HS-5 (cell line): ENCODE results near the gene ARHGEF16.

Experiments used
- DNase-seq: peaks from one replicate; pipeline ENCODE4 v3.0.0-alpha.2; 2012; ENCODE audit warnings: low read depth

ARHGEF16 gene

DNA sequence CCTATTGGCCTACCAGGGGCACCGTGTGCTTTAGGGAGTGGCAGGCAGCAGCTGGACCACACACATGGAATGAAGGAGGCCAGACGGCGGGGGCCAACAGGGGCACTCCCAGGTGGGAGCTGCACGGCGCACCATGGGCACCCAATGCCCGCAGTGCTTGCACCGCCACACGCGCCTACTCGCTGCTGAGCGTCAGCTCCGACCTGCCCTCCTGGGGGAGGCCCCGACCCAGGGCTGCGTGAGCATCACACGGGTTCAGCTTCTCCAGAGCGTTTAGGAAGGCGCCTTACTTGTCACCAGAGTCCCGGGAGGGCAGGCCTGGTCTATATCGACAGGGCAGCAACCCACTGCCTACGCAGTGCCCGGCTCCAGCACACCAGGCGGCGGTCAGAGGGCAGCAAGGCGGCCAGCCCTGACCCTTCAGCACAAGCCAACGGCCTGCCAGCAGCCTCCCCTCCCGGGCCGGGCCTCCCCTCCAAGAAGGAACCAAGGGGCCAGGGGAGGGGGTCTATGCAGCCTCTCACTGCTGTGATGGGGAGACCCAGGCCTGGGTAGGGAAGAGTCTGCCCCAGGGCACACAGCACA is 64.9 kb downstream of the ARHGEF16 start:
- no peak for DNase-seq

DNA sequence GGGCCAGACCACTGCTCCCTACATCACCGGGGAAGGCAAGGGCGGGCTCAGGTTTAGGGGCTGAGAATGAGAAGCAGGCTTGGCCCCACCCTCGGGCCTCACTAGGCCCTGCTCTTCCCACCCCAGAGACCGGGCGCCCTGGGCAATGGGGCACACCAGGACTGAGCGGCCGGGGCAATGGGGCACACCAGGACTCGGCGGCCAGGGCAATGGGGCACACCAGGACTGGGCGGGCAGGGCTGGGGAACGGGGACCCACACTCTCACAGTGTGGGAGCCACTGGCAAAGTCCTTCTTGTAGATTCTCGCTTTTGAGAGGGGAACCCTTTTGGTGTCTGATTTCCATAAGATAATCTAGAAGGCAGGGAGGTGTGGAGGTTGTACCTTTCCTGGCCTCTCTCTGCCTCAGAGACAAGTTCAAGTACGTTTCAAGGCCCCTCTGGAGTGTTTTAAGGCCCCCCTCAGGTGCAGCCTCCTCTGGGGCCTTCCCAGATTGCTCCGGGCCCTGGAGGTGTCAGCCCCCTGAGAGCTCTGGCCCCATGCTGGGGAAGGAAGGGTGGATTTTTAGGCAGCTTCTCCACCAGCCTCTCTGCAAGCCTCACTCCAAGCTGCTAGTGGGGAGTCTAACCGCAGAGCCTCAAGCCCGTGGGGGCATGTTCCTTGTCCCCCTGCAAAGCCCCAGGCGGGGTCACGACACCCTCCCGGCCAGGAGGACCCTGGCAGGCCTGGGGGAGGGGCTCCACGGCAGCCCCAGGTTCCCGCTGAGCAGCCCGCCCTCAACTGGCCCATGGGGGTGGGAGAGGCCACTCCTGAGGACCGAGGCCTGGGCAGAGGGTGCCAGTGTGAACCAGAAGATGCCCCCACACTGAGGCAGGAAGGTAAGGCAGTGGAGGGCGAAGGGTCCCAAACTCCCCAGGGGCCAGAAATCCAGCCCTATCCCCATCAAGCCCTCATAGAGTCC is 66.2 kb downstream of the ARHGEF16 start:
- DNase-seq = no peak

DNA sequence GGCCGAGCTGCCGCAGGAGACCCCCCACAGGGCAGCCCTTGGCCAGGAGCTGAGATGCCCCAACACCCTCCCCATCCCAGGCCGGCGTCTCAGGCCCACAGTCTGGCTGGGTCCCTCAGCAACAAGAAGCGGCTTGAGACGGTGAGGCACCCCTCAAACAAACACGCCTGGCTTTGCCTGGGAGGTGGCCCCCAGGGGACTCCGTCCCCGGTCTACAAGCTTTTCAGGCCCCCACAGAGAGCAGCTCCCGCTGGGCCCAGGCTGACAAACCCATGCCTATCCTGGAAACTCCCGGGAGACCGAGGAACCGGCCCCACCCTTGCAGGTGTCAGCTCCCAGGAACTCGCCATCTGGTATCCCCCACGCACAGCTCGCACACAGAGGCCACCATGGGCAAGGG is 67.0 kb downstream of the ARHGEF16 start:
- DNase-seq = no peak

DNA sequence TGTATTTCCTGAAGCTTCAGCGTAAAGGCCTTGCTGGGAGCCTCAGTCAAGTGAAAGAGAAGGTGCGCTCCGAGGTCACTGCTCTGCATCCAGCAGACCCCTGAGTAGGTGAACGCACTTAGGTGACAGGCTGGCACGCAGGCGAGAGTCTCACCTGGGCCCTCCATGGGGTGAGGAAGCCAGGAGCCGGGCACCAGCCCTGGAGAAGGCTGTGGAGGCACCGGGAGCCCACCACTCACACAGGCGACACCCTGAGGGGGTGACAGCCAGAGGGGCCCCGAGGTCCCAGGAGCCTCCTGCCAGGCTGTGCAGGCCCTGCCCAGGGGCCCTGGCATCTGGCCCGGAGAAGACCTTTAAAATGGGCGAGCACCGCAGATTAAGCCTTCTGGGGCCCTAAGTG is 67.6 kb downstream of the ARHGEF16 start:
- DNase-seq = no peak

DNA sequence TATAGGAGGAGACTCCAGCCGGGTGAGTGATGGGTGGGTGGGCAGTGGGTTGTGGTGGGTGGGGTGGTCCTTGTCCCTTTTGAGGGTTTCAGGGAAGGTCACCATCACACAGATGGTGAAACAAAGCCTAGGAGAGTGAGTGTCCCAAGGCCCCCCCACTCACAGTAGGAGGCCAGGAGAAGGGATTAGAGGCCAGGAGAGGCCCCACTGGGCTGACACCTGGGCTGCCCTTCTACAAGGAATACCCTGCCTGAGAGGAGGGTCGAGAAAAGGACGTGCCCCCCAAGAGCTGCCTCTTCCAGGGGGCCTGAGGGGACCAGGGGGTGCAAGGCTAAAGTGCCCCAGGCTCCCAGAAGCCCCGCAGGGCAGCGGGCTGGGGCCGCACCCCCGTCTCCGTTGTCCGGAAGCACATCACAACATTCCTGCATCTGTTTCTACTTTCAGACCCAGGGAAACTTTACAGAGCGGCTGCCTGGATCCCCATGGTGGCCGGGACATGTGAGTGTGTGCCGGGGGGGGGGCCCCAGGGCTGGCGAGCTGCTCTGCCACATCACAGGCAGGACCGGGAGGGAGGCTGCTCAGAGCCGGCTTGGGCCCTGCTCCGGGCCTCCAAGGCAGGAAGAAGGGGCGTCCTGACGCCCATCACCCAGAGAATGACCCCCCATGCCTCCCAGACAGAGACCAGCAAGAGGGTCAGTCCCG is 68.2 kb downstream of the ARHGEF16 start:
- DNase-seq = no peak

DNA sequence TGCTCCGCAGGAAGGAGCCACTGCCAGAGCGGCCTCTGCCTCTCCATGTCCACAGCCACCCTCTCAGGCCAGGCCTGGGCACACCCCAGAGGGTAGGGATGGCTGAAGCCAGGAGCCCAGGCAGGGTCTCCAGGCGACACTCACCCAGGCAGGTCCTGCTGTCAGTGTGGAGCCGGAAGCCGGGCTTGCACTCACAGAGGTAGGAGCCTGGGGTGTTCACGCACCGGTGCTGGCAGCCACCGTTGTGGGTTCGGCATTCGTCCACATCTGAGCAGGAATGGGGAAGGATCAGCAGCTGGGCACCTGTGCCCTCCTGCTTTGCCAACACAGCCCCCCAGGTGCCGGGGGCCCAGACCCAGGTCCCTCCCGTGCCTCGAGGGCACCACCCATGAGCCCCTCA is 69.5 kb downstream of the ARHGEF16 start:
- no peak for DNase-seq

GRCh38 chr1:3524556-3525203 is 70.2 kb downstream of the ARHGEF16 start:
- no peak for DNase-seq

GRCh38 chr1:3525551-3526482 is 71.4 kb downstream of the ARHGEF16 start:
- no peak for DNase-seq

DNA sequence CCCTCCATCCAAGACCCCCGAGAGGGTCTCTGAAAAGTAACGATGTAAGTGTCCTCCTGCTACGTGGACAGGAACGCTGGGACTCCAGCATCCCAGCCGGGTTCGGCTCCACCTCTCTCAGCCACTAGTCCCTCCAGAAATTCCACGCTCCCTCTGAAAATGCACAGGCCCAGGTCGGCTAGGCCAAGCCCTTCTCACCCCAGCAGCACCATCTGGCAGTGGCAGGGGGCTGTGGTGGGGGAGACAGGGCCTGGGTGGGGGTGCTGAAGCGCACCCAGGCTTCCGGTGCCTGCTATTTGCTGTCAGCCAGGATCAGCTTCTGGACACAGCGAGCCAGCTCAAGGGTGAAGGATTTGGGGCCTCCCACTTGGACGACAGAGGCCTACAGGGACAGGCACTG is 73.3 kb downstream of the ARHGEF16 start:
- DNase-seq = no peak

DNA sequence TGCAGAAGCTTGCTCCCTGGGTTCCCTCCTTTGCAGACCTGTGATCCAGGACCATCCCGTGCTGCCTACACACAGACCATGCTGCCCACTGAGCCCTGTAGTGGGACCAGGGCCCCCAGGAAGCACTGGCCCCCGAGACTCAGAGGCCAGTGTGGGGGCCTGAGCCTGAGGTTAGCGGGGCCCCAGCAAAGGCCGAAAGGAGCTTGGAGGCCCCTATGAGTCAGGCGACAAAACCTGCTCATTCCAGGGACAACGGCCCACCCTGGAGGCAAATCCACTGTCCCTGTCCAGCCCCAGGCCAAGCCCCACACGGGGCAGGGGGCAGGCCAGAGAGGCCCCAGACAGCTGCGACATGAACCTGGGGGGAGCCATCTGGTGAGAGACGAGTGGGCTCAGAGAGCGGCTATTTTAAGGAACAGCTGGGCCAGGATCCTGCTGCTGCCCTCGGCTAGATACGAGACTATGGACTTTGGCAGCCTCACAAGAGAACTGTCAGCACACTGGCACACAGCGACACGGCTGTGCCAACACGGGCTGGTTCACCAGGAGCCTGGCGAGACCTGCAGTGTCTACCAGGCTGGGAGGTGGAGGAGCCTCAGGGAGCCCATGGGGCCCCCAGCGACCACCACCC is 74.7 kb downstream of the ARHGEF16 start:
- DNase-seq = no peak

DNA sequence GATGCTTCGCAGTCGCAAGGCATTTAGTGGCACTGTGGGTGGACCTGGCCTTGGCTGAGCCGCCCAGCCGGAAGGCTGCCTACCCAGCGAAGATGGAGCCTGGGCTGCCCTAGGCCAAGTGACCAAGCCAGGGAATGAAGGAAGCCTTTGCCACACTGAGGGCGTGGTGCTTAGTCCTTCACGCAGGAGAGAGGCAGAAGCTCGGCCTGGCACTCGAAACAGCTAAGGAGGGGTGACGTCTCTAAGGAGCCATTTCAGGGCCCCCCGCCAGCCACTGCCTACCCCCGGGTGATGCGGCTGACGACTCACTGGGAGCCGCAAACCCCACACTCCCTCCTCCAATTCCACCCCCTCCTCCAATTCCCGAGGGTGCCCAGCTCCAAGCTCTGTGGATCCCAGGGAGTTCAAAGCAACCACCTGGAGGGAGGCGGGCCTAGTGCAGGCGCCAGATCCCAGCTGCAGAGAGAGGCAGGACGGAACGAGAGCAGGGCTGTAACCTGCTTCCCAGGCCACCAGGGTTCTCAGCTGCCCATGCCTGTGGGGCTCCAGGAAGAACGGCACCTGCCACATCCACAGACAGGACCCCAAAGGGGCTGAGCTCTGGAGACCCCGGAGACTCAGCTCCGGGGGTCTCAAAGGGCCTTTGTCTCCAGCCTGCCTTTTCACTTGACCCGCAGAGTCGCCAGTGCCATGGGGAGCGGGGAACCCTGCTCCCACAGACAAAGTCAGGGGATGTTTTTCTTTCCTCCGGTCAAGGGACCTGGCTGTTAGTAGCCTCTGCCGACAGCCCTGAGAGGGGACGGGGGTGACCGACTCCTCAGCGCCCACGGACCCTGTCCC is 75.8 kb downstream of the ARHGEF16 start:
- DNase-seq = peak; percentile 9
